Psoas muscle (tissue), 8 donors: Measurements from ENCODE around the gene OSCP1. TPM values are rescaled to one million over a fixed set of nuclear protein-coding genes. Genes with fewer than 3 reads are reported as not detected.

Experiments
- ATAC-seq, 4 donors: fragments of 200-7000 bp; cut with Tn5 transposase; one replicate each; pipeline ENCODE4 v1.9.1; 2020; ENCODE audit warnings: moderate library complexity in 3 of 4, mild to moderate bottlenecking in 2 of 4
- DNase-seq, 2 donors: peaks; one replicate each; pipeline ENCODE4 v3.0.0-alpha.2; 2020
- H3K27ac ChIP-seq: fragments of 200-600 bp; one replicate; pipeline ENCODE4 v1.8.0; 2022
- H3K27me3 ChIP-seq, 3 donors: fragments of 200-600 bp in 1 of 3; one replicate each; pipeline versions ENCODE4 v1.6.1 to v1.8.0; 2013 to 2022; ENCODE audit warnings: low read length in 2 of 3, mild to moderate bottlenecking in 2 of 3, moderate library complexity in 1 of 3; ENCODE audit not compliant: insufficient read depth in 3 of 3
- H3K36me3 ChIP-seq, 2 donors: fragments of 200-600 bp in 1 of 2; one replicate each; pipeline versions ENCODE4 v1.6.1 to v1.8.0; 2013 to 2022; ENCODE audit warnings: low read depth in 1 of 2, mild to moderate bottlenecking in 1 of 2, moderate library complexity in 1 of 2; ENCODE audit not compliant: insufficient read depth in 1 of 2
- H3K4me1 ChIP-seq: fragments of 200-600 bp; one replicate; pipeline ENCODE4 v1.8.0; 2022
- H3K4me3 ChIP-seq: fragments of 200-600 bp; one replicate; pipeline ENCODE4 v1.8.0; 2022; ENCODE audit warnings: mild to moderate bottlenecking
- H3K9me3 ChIP-seq: fragments of 200-600 bp; one replicate; pipeline ENCODE4 v1.8.0; 2022
- CTCF ChIP-seq: fragments of 200-600 bp; IDR thresholded peaks from one replicate; pipeline ENCODE4 v1.8.0; 2022; ENCODE audit warnings: antibody characterized with exemption
- WGBS, 3 donors: extraction: QIAGEN DNeasy Blood & Tissue Kit; methylation state at CpG; one replicate each; pipeline versions ENCODE4 v1.1.6 to v1.1.7; 2013; 5-methylcytosine and 5-hydroxymethylcytosine counted together
- intact Hi-C, 2 donors: fragments of 100-400 bp; cut with DNase I; formaldehyde crosslinking; loops; one replicate each; pipeline versions ENCODE4 v1.11.0 to v1.14.2; 2022
- polyA plus RNA-seq, 3 donors: library from polyadenylated mRNA; stranded (reverse); fragments of 200-250 nt; gene quantifications; one replicate each; pipeline ENCODE4 v1.2.3, GENCODE V29; 2013
- total RNA-seq, 4 donors: library from RNA; stranded (reverse); fragmentation: NEBNext Ultra II Directional in 2 of 4; extraction: Animal tissue kit (Norgen Biotek cat#: 25700) in 2 of 4; gene quantifications; one replicate each; pipeline versions ENCODE4 v1.2.1 to v1.2.4, GENCODE V29; 2021 to 2023
- donor health status: healthy with polysubstance abuse.
- donor health status: DM: no; HTN: no; CAD: no; lungs with moderate emphysema.
- donor health status: Bipolar disorder and iron deficiency.
- donor health status: healthy.
- donor health status: DM: yes; HTN: yes; CAD: no.
- donor health status: DM: no; HTN: no; CAD: no.
- donor health status: DM: no; HTN: no; CAD: no.
- donor health status: DM: yes; HTN: yes; CAD: no.

The OSCP1 gene
- total and polyA plus RNA-seq, 7 donors: 2.5 to 5.5 (median 4.2) TPM

- Histone ChIP-seq H3K27me3 (no peaks in the 10 kb centered on the region), H3K4me3 (no peak overlapping the region), H3K27ac (no peak overlapping the region), H3K4me1 (no peaks in the 10 kb centered on the region), H3K36me3 (no peaks in the 10 kb centered on the region), H3K9me3 (no peaks in the 10 kb centered on the region)
- DNase-seq (no peak), ATAC-seq (peak in 3 of 4 donors; percentile 44 to 78 (median 77))
- intact Hi-C loops: no loop called here
- 54 to 59% (median 55%) methylated on average over 11 of the region's 11 CpGs for WGBS, 3 donors
- TF ChIP-seq CTCF: no peak
Measured at GRCh38 chr1:36411674-36412648, 38.3 kb downstream of the OSCP1 start.

- DNase-seq: no peak
- Histone ChIP-seq H3K36me3 (no peaks in the 10 kb centered on the region), H3K4me1 (no peaks in the 10 kb centered on the region), H3K4me3 (no peak overlapping the region), H3K27me3 (no peaks in the 10 kb centered on the region), H3K9me3 (no peaks in the 10 kb centered on the region), H3K27ac (no peak overlapping the region)
- intact Hi-C loops: no loop called here
- TF ChIP-seq CTCF: no peak
- no peak for ATAC-seq
- 62 to 73% (median 70%) methylated on average over 2 of the region's 2 CpGs for WGBS, 3 donors
Measured at GRCh38 chr1:36408479-36408878, 41.8 kb downstream of the OSCP1 start.

- no peak for TF ChIP-seq CTCF
- Histone ChIP-seq H3K27me3 (no peaks in the 10 kb centered on the region), H3K9me3 (no peaks in the 10 kb centered on the region), H3K4me1 (no peaks in the 10 kb centered on the region), H3K4me3 (no peak overlapping the region), H3K27ac (no peak overlapping the region), H3K36me3 (no peaks in the 10 kb centered on the region)
- intact Hi-C loops: no loop called here
- ATAC-seq: no peak
- no peak for DNase-seq
- WGBS, 3 donors: 88 to 92% (median 90%) methylated on average over 1 of the region's 1 CpG
Measured at GRCh38 chr1:36406440-36406839, 43.8 kb downstream of the OSCP1 start.

GRCh38 chr1:36402504-36402890, 47.8 kb downstream of the OSCP1 start:
- Histone ChIP-seq H3K27me3 (no peaks in the 10 kb centered on the region), H3K9me3 (no peaks in the 10 kb centered on the region), H3K4me1 (peaks cover 4% of the 10 kb centered on the region), H3K36me3 (no peaks in the 10 kb centered on the region), H3K27ac (no peak overlapping the region), H3K4me3 (no peak overlapping the region)
- no peak for TF ChIP-seq CTCF
- WGBS, 3 donors: 88 to 93% (median 93%) methylated on average over 4 of the region's 4 CpGs
- DNase-seq (no peak), ATAC-seq (no peak)
- intact Hi-C loops: no loop called here
